Mucosa of rectum (tissue), 2 donors: ENCODE results near the gene TCHP.

Source experiments
- H3K27ac ChIP-seq, 2 donors: one replicate each; pipeline ENCODE4 v1.7.0; 2013; ENCODE audit warnings: inconsistent platforms in 2 of 2, low read depth in 2 of 2, low read length in 2 of 2
- H3K27me3 ChIP-seq, 2 donors: one replicate each; pipeline ENCODE4 v1.7.0; 2013; ENCODE audit warnings: low read length in 2 of 2; ENCODE audit not compliant: control insufficient read depth in 2 of 2, insufficient read depth in 2 of 2
- H3K36me3 ChIP-seq, 2 donors: one replicate each; pipeline ENCODE4 v1.7.0; 2013; ENCODE audit warnings: low read length in 2 of 2; ENCODE audit not compliant: control insufficient read depth in 2 of 2, insufficient read depth in 2 of 2
- H3K4me1 ChIP-seq, 2 donors: one replicate each; pipeline ENCODE4 v1.7.0; 2013; ENCODE audit warnings: low read length in 2 of 2, mild to moderate bottlenecking in 1 of 2; ENCODE audit not compliant: control insufficient read depth in 2 of 2, insufficient read depth in 2 of 2
- H3K4me3 ChIP-seq, 2 donors: one replicate each; pipeline ENCODE4 v1.7.0; 2013; ENCODE audit warnings: low read length in 2 of 2
- H3K9ac ChIP-seq, 2 donors: one replicate each; pipeline ENCODE4 v1.7.0; 2013; ENCODE audit warnings: low read length in 2 of 2, low read depth in 1 of 2, mild to moderate bottlenecking in 1 of 2
- H3K9me3 ChIP-seq, 2 donors: one replicate each; pipeline ENCODE4 v1.7.0; 2013; ENCODE audit warnings: low read length in 2 of 2; ENCODE audit not compliant: control insufficient read depth in 2 of 2
- donor health status: healthy.
- donor health status: Normal muscosa, but diverticular disease.

The TCHP gene

GRCh38 chr12:109958374-109958773, 58.3 kb downstream of the TCHP start:
- no peak overlapping the region for H3K27ac ChIP-seq
- no peaks in the 10 kb centered on the region for H3K9me3 ChIP-seq
- peaks cover 3 to 5% of the 10 kb centered on the region in 2 donors for H3K4me1 ChIP-seq
- H3K9ac ChIP-seq: no peak overlapping the region
- no peaks in the 10 kb centered on the region for H3K27me3 ChIP-seq
- H3K36me3 ChIP-seq: peaks cover 12 to 48% of the 10 kb centered on the region in 2 donors
- no peak overlapping the region for H3K4me3 ChIP-seq

DNA sequence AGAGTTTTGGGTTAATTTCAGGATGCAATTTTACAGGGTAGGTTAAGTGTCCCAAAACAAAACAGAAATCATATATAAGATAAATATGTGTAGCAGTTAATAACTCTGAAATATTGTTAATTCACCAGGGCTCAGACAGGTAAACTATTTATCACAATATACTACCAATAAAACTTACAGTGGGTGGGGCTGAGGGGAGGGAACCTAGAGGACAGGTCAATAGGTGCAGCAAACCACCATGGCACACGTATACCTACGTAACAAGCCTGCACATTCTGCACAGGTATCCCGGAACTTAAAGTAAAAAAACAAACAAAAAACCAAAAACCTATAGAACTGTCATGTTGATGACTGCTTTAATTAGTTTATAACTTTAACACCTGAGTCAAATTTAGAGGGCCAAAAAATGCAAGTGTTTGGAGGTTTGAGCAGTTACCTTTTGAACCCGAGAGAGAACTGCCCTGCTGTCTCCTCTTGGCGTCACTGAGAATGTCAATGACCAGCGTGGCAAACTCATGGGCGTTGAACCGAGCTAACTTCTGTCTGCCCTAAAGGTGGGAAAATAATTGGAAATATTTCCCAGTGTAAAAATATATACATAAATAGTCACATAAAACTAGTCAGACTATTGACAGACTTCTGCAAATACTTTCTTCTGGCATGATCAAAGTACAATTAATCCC, 59.5 kb downstream of the TCHP start:
- Histone ChIP-seq H3K27me3 (no peaks in the 10 kb centered on the region), H3K4me1 (peaks cover 13% of the 10 kb centered on the region in 2 donors), H3K27ac (no peak overlapping the region), H3K4me3 (no peak overlapping the region), H3K36me3 (peaks cover 10 to 50% of the 10 kb centered on the region in 2 donors), H3K9me3 (no peaks in the 10 kb centered on the region), H3K9ac (no peak overlapping the region)

DNA sequence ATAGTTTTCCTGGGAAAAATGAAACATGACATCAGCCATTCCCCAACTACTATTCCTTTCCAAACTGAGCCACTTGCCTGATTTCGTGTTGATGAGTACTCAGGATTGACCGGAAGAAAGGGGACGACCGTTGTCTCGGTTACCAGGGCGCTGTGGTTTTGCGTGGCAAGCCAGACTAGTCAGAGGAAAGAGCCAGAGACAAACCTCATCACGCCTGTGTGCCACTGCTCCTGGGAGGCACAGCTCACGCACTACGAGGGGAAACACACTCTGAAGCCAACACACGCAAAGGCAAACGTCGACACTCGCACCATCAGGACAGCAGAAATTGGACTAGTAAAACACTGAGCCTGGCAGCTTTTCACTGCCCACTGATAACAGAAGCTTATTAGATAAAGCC, 61.1 kb downstream of the TCHP start:
- H3K9ac ChIP-seq: no peak overlapping the region
- H3K27ac ChIP-seq: no peak overlapping the region
- H3K9me3 ChIP-seq: no peaks in the 10 kb centered on the region
- H3K4me1 ChIP-seq: peaks cover 13 to 17% of the 10 kb centered on the region in 2 donors
- peaks cover 15 to 56% of the 10 kb centered on the region in 2 donors for H3K36me3 ChIP-seq
- no peaks in the 10 kb centered on the region for H3K27me3 ChIP-seq
- no peak overlapping the region for H3K4me3 ChIP-seq

DNA sequence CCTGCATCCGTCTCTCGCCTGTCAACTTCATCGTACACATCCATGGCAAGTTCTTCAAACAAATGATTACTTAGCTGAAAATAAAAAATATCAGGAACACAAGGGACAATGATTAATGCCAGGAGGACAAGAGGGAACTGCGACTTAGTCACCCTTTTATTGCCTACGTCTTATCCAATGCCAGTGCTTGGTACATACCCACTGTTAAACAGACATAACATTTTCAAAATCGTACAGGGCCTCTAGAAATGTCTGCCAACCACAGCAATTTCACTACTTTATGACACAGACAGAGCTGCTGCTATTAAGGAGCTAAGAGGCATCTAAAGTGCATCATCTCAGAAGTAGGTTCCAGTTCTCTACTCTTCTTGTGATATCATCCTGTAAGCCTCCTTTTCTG, 61.5 kb downstream of the TCHP start:
- peaks cover 12 to 52% of the 10 kb centered on the region in 2 donors for H3K36me3 ChIP-seq

DNA sequence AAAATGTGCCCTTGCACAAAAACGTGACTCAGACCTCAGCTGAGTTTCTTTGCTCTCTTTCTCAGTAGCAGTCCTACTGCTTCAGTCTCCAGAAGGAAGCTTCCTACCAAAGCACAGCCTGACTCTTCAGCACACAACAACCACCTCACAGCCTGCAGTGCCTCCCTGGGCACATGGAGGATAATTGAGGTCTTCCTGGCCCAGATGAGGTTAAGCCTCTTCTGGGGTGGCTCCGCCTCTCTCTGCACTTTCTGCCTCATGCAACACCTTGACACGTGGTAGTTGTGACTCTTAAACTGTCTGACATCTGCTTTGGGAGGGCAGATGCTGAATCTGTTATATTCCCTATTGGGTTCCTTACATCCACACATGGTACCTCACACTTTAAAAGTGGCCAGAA, 62.3 kb downstream of the TCHP start:
- peaks cover 13 to 17% of the 10 kb centered on the region in 2 donors for H3K4me1 ChIP-seq
- no peak overlapping the region for H3K9ac ChIP-seq
- no peaks in the 10 kb centered on the region for H3K27me3 ChIP-seq
- no peaks in the 10 kb centered on the region for H3K9me3 ChIP-seq
- H3K36me3 ChIP-seq: peaks cover 15 to 53% of the 10 kb centered on the region in 2 donors
- no peak overlapping the region for H3K4me3 ChIP-seq
- H3K27ac ChIP-seq: no peak overlapping the region

More for the DNA sequence above, 61.5 kb downstream of the TCHP start:
- Histone ChIP-seq H3K27ac (no peak overlapping the region), H3K9me3 (no peaks in the 10 kb centered on the region), H3K27me3 (no peaks in the 10 kb centered on the region), H3K9ac (no peak overlapping the region), H3K4me3 (no peak overlapping the region), H3K4me1 (peaks cover 13 to 17% of the 10 kb centered on the region in 2 donors)

GRCh38 chr12:109963330-109963729, 63.3 kb downstream of the TCHP start:
- Histone ChIP-seq H3K27me3 (no peaks in the 10 kb centered on the region), H3K4me3 (no peak overlapping the region), H3K36me3 (peaks cover 21 to 59% of the 10 kb centered on the region in 2 donors), H3K9me3 (no peaks in the 10 kb centered on the region), H3K9ac (no peak overlapping the region), H3K27ac (peak overlapping the region; percentile 52 to 64), H3K4me1 (peaks cover 13 to 17% of the 10 kb centered on the region in 2 donors)

DNA sequence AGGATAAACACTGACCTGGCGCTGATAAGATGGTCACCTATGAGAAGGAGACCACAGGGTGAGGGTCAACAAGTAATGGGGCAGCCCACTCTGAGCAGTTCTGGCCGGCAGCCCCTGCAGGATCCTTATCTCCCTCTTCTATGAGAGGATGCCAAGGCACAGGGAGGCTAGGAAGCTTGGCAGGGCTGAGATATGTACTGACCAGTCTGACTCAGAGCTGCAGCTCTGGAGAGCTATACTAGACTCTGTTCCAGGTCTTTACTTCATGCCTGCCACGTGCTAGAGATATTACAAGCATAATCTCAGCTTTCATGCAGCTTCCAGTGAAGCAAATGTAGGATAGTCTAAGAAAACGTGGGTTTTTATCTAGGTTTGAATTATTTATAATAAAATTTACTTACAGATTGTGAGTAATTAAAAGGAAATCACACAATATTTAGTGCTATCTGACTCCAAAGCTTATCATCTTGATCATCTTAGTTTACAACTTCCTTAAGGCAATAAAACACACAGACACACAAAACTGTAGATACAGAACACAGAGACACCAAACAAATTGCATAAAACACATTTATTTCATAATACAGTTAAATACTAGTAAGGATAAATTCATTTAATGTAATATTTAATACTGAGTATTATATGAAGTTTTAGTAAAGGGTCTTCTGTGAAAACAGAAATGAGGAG, 63.8 kb downstream of the TCHP start:
- no peaks in the 10 kb centered on the region for H3K27me3 ChIP-seq
- peaks cover 21 to 55% of the 10 kb centered on the region in 2 donors for H3K36me3 ChIP-seq
- no peaks in the 10 kb centered on the region for H3K9me3 ChIP-seq
- H3K4me3 ChIP-seq: no peak overlapping the region
- H3K27ac ChIP-seq: peak overlapping the region; percentile 52 to 64
- H3K4me1 ChIP-seq: peaks cover 13 to 14% of the 10 kb centered on the region in 2 donors
- no peak overlapping the region for H3K9ac ChIP-seq

GRCh38 chr12:109966546-109966945, 66.5 kb downstream of the TCHP start:
- Histone ChIP-seq H3K36me3 (peaks cover 29 to 53% of the 10 kb centered on the region in 2 donors), H3K4me3 (no peak overlapping the region), H3K9me3 (no peaks in the 10 kb centered on the region), H3K4me1 (peaks cover 13 to 14% of the 10 kb centered on the region in 2 donors), H3K27ac (no peak overlapping the region), H3K27me3 (no peaks in the 10 kb centered on the region), H3K9ac (no peak overlapping the region)

GRCh38 chr12:109967383-109968031, 67.4 kb downstream of the TCHP start:
- peaks cover 13 to 14% of the 10 kb centered on the region in 2 donors for H3K4me1 ChIP-seq
- H3K36me3 ChIP-seq: peaks cover 29 to 46% of the 10 kb centered on the region in 2 donors
- H3K9ac ChIP-seq: no peak overlapping the region
- no peak overlapping the region for H3K4me3 ChIP-seq
- no peak overlapping the region for H3K27ac ChIP-seq
- H3K27me3 ChIP-seq: no peaks in the 10 kb centered on the region
- H3K9me3 ChIP-seq: no peaks in the 10 kb centered on the region
